GM18505 (cell line): ENCODE results near the gene ZNF445.

ENCODE experiments used
- ATAC-seq: cut with Tn5 transposase; IDR thresholded peaks from one replicate; pipeline ENCODE4 v1.9.1; 2021; ENCODE audit not compliant: unreplicated experiment
- POLR2A ChIP-seq: IDR thresholded peaks from 4 replicates; pipeline ENCODE4 v1.6.1; 2011; ENCODE audit warnings: borderline replicate concordance; ENCODE audit not compliant: insufficient read depth, insufficient read length; ENCODE audit errors: extremely low read depth

The ZNF445 gene

DNA sequence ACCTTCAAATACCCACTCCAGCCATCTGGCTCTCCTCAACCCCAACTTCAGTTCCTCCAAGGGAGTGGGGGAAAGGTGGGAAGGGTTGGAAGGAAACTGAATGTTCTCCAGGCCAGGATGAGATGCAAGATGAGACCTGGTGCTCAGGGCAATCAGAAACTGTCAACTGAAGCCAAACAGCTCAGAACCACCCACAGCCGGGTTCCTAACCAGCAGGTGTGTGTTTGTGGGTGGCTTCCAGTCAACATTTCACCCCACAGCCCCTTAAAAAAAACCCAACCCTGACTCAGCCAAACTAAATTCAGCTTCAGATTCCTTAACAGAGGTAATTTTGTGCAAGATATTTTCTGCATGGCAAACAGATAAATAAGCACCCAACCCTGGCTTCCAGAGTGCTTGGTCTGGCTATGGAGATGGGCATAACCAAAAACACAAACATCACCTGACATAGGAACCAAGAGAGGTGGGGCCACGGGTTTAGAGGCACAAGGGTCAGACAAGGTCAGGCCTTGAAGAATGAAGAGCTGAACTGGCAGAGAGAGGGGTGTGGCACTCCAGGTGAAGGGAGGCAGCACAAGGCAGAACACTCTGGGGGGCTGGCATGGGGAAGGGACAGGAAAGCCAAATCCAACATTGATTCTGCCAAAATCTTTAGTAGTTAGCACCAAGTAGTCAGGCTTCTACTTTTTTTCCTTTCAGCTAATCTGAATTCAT is 34.7 kb downstream of the ZNF445 start:
- ATAC-seq = no peak
- TF ChIP-seq POLR2A = no peak

DNA sequence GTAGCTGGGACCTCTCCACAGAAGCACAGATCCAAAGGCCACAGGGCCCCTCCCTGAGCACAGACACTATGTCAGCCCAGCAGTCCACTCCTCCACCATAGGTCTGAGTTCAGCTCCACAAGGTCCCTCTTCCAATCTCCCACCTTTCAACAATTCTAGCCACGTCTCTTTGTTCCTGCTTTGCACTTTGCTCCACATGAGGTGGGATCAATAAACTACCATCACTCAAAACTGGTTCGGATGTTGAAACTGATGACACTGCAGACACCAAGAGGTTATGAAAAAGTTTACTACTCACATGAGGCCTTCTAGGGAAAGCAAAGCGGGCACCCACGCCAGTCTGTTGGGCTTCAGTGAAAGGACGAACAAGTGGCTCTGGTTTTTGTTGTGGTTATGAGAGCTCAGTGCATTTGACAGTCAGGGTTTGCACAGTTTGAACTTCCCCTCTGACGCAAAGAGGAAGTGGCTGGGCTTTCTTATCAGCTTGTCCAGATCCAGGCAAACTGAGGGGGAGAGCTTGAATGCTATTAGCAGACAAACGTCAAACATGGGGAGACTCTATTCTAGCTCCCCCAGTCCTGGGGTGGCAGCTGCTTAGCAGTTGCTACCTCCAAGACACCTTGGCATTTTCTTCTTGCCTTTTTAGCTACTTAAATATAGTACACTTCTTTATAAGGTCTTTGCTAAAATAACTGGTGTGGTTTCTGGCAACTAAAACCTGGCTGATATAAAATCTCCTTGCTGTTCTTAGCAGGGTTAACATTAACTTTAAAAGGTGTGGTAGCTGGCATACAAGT is 37.8 kb downstream of the ZNF445 start:
- peak; percentile 60 for TF ChIP-seq POLR2A
- ATAC-seq = peak; percentile 87

DNA sequence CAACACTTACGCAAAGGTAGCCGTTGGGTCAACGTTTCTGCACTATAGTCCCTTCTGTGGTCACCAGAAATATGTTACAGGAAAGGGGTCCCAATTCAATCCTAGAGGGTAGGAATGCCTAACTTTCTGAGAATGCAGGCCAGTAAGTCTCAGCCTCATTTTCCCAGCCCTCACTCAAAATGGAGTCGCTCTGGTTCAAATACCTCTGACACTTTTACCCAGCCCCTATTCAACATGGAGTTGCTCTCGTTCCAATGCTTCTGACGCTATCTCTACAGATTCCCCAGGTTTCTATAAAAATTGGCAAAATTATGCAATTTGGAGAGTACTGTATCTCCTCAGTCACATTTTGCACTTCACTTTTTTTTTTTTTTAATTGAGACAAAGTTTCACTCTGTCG is 39.7 kb downstream of the ZNF445 start:
- no peak for TF ChIP-seq POLR2A
- ATAC-seq = no peak

DNA sequence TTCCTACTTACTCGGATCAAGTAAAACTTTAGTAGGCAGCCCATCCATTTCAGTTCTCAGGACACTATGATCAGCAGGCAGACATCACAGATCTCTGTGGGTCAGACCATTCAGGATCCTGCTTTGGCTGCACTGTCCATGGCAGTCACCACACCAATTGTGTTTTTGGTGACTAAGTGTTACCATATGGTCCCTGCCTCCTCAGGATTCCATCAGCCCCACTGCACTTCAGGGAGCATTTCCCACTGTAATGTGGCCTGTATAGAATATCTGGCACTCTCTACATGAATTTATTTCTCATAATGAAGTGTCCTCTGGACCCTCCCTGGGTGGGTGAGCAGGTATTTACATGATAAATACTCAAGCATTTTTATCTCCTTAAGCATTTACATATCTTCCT is 41.3 kb downstream of the ZNF445 start:
- ATAC-seq = no peak
- TF ChIP-seq POLR2A = no peak

DNA sequence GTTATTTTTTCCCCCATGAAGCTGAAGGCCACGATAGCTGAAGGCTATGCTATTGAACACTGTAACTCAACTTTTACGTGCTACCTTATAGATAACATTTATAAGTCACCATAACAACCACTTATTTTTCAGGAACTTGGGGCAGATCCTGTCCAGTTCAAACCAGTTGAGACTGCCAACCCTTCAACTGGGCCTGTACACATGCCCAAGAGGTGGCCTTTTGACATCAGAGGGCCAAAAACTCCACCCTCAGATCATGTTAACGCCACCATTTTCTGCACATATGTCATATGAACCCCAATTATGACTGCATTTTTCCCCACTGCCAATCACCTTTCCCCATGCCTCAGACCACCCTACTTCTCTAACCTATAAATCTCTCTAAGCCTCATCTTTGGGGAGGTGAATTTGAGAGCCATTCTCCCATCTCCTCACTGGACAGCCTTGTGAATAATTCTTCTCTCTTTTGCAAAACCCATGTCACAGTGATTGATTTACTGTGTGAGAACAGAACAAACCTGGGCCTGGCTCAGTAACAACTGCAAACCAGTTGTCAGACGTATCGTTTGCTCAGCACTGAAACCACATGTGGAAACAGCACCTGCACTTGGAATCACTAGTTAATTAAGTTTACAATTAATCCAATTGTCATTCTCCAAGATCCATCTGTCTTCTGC is 42.5 kb downstream of the ZNF445 start:
- TF ChIP-seq POLR2A = no peak
- ATAC-seq = no peak

DNA sequence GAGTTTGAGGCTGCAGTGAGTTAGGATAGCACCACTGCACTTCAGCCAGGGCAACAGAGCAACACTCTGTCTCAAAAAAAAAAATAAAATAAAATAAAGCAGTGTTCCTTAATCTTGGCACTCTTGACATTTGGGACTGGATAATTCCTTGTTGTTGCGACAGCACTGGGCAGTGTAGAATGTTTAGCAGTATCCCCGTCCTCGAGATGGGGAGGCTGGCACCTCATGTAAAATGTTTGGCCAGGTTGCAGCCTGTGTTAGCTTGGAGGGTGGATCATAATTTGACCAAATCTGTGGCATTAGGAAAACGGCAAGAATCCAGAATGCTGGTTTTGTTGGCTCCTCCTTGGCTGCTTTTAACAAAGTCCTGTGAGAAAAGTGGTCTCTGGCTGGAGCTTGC is 47.0 kb downstream of the ZNF445 start:
- ATAC-seq = no peak
- TF ChIP-seq POLR2A = no peak

DNA sequence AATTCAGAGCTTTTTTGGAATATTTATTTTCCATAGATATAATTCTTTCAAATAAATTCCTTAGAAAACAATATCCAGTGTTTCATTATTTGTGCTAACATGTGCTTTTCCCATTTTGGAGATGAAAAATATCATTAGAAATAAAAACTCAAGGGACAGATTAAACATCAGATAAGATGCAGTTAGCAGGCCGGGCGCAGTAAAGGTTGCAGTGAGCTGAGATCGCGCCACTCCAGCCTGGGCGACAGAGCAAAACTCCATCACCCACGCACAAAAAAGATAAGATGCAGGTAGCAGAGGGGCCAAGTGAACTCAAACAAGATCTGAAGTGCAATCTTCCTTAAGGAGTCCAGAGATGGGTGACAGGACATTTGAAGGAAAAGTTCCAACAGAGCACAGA is 48.0 kb downstream of the ZNF445 start:
- TF ChIP-seq POLR2A = no peak
- no peak for ATAC-seq

DNA sequence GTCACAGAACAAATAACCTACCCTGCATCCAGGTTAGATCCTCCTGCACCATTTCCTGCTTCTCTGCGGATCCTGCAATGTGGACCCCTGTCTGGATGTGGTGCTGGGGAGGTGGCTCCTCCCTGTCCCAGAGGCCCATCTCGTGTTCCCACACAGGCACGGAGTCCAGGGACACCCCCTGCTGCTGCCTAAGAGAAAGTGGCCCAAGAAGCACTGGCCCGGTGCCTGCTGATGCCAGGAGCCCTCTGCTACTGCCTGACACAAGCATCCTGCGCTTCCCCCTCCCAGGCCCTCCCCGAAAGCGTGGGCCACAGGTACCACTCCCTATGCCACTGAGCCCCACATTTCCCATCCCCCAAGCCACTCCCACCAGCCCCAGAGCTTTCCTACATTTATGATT is 48.6 kb downstream of the ZNF445 start:
- TF ChIP-seq POLR2A = no peak
- ATAC-seq = no peak

DNA sequence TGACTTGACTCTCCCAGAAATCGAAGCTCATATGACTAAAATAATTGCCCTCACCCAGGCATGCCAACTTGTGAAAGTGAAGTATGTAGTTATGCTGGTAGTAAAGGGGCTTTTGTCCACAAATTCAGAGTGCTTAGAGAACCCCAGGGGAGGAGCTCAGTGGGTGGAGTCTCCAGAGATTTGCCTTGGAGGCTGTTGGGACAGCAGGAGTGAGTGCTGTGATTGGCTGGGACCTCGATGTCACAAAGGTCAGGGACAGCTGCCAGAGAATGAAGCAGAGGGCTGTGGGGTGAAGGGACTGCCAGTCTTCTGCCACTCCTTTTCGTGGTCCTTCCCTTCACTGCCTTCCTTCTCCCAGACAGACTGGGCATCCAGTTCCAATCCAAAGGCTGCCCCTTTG is 49.8 kb downstream of the ZNF445 start:
- ATAC-seq = no peak
- TF ChIP-seq POLR2A = no peak

DNA sequence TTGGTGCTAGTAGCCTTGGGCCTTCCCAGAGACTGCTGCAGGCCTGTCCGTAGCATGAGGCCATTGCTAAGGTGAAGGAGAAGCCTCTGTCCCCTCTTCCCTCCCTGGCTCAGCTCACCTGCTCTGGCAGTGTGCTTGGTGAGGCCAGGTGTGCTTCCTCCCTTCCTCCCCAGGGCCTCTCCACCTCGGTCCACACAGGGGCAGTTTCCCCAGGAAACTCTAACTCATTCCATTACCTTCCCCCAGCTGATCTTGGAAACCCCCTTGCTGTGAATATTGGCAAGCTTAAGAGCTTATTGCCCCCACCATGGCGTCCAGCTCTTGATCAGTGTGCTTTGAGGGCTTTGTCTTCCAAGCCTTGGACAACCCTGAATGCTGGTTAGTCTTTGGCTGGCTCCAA is 52.7 kb downstream of the ZNF445 start:
- no peak for ATAC-seq
- TF ChIP-seq POLR2A = no peak

DNA sequence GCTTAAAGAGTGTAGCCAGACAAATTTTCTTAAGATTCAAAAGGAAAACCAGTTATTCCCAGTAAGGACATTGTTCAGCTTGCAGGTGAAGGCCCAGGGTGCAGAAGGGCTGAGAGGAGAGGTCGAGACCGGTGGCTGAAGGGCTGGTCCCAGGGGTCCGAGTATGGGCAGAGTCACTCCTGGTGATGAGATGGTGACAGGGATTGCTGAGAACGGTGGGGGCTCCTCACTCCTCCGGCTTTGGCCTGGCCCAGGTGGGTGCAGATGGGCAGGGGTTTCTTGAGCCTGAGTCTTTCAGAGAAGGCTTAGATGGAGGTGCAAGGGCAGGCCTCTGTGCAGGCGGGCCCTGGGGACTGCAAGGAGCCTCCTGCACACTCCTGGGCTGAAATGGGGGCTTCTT is 56.2 kb downstream of the ZNF445 start:
- no peak for ATAC-seq
- no peak for TF ChIP-seq POLR2A

DNA sequence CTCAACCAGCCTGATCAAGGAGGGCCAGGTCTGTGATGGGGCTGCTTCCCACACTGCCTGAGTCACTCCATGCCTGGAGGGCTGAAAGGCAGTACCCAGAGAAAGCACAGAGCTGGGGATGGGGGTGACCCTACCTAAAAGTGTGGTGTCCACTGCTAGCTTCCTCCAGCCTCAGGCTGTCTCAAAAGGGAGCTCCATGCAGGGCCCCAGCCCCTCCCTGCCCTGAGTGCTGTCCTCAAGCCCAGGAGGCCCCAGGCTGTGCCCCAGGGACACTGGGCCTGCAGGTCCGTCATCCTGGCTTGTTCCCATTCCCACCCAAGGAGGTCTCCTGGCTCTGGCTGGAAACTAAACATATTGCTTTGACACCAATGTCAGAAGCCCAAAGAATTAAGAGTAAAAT is 56.8 kb downstream of the ZNF445 start:
- no peak for TF ChIP-seq POLR2A
- ATAC-seq = no peak

DNA sequence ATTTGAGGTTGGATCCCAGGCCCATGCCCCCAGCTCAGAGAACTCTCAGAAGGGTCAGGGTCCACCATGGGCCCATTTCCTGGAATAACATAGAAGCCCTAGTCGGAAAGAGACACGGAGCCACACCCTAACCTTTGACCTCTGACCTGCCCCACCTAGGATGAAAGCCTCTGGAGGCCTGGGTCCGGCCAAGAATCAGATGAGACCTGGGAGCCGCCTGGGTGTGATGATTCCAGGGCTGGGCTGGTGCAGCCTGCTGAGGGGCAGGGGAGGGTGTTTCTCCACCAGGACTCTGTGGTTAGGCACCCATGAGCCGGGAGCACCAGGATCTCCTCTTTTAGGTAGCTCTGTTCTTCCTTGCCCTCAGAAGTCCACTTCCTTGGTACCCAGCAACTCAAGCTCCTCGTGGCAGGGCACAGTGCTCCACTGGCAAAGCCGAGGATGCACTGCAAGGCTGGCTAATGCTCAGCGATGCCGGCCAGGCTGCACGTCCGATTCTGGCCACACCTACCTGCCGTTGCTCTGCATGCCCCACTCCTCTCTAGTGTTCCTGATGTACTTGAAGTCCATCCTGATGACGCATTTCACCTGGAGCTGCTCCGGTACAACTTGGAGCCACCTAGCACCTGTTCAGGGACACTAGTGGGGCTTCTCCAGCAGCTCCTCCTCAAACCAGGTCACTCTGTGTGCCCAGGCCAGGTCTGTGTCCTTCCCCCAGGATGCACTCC is 57.4 kb downstream of the ZNF445 start:
- no peak for ATAC-seq
- no peak for TF ChIP-seq POLR2A
